Upper lobe of left lung (tissue), 4 donors: ENCODE measurements around the gene TMEM31.

Experiments
- CTCF ChIP-seq, 6 experiments: fragments of 450-650 bp in 4 of 6; fragments of 200-600 bp in 2 of 6; sonication (generic) in 2 of 6; IDR thresholded peaks; one replicate each; pipeline ENCODE4 v1.5.1; 2016 to 2019; ENCODE audit warnings: antibody characterized with exemption in 6 of 6
- POLR2A ChIP-seq, 4 donors: fragments of 450-650 bp; IDR thresholded peaks; one replicate each; pipeline ENCODE4 v1.5.1; 2016 to 2017; ENCODE audit warnings: antibody characterized with exemption in 4 of 4, mild to moderate bottlenecking in 2 of 4
- POLR2AphosphoS5 ChIP-seq, 2 donors: sonication (generic); formaldehyde crosslinking; IDR thresholded peaks; one replicate each; pipeline ENCODE4 v1.5.1; 2017; ENCODE audit warnings: antibody characterized with exemption in 2 of 2

- TF ChIP-seq CTCF (IDR thresholded peaks at IDR 0.05) (no peak), POLR2A (IDR thresholded peaks at IDR 0.05) (no peak), POLR2AphosphoS5 (IDR thresholded peaks at IDR 0.05) (no peak)
These were observed 15.8 kb downstream of the TMEM31 start for GRCh38 chrX:103726477-103726876.
